Endothelial cell (in vitro differentiated cells): Measurements from ENCODE around the gene ABLIM1. TPM values are rescaled to one million over a fixed set of nuclear protein-coding genes. Genes with fewer than 3 reads are reported as not detected.
A peak's percentile ranks its signal among the peaks of the same experiment; 100 is the strongest.

Source experiments
- DNase-seq: peaks from one replicate; pipeline ENCODE4 v3.0.0; 2021; ENCODE audit warnings: low spot score
- H3K27ac Mint-ChIP-seq: one replicate; pipeline ENCODE4 v1.8.0; 2021; ENCODE audit warnings: mixed read lengths, inconsistent platforms; ENCODE audit not compliant: unreplicated experiment
- H3K27me3 Mint-ChIP-seq: one replicate; pipeline ENCODE4 v1.8.0; 2021; ENCODE audit warnings: mild to moderate bottlenecking, moderate library complexity, mixed read lengths, inconsistent platforms; ENCODE audit not compliant: unreplicated experiment
- H3K36me3 Mint-ChIP-seq: one replicate; pipeline ENCODE4 v1.8.0; 2021; ENCODE audit warnings: mild to moderate bottlenecking, low read depth, mixed read lengths, inconsistent platforms; ENCODE audit not compliant: unreplicated experiment
- H3K4me1 Mint-ChIP-seq: one replicate; pipeline ENCODE4 v1.8.0; 2021; ENCODE audit warnings: mild to moderate bottlenecking, mixed read lengths, inconsistent platforms; ENCODE audit not compliant: unreplicated experiment
- H3K4me3 Mint-ChIP-seq: one replicate; pipeline ENCODE4 v1.8.0; 2021; ENCODE audit warnings: mild to moderate bottlenecking, mixed read lengths, inconsistent platforms; ENCODE audit not compliant: unreplicated experiment
- H3K9me3 Mint-ChIP-seq: one replicate; pipeline ENCODE4 v1.8.0; 2021; ENCODE audit warnings: mixed read lengths, inconsistent platforms; ENCODE audit not compliant: unreplicated experiment
- CTCF ChIP-seq: fragments of 200-600 bp; sonication (generic); IDR thresholded peaks from one replicate; pipeline ENCODE4 v1.5.0; 2021; ENCODE audit warnings: antibody characterized with exemption; ENCODE audit not compliant: unreplicated experiment
- total RNA-seq: library from RNA; stranded (reverse); fragmentation: NEBNext Ultra II Directional; extraction: Animal tissue kit (Norgen Biotek cat#: 25700); gene quantifications from one replicate; pipeline ENCODE4 v1.2.1, GENCODE V29; 2021; ENCODE audit not compliant: unreplicated experiment

ABLIM1 gene
- total RNA-seq, 1 donor from 2014 or later, result 55.9 TPM

GRCh38 chr10:114403541-114404161 is 254.4 kb downstream of the ABLIM1 start:
- H3K27me3 Mint-ChIP-seq, result peaks cover 17% of the 10 kb centered on the region
- H3K36me3 Mint-ChIP-seq, result peaks cover 3% of the 10 kb centered on the region
- peak; percentile 14 for DNase-seq
- H3K27ac Mint-ChIP-seq, result no peak overlapping the region
- H3K9me3 Mint-ChIP-seq, result no peaks in the 10 kb centered on the region
- peaks cover 25% of the 10 kb centered on the region for H3K4me1 Mint-ChIP-seq
- H3K4me3 Mint-ChIP-seq, result peak overlapping the region; percentile 83
- TF ChIP-seq CTCF, result no peak

- no peak for TF ChIP-seq CTCF
- peaks cover 14% of the 10 kb centered on the region for H3K27me3 Mint-ChIP-seq
- H3K4me1 Mint-ChIP-seq, result peaks cover 21% of the 10 kb centered on the region
- DNase-seq, result no peak
- H3K9me3 Mint-ChIP-seq, result no peaks in the 10 kb centered on the region
- peaks cover 3% of the 10 kb centered on the region for H3K36me3 Mint-ChIP-seq
- H3K4me3 Mint-ChIP-seq, result peak overlapping the region; percentile 83
- H3K27ac Mint-ChIP-seq, result no peak overlapping the region
Observed at GRCh38 chr10:114402871-114403540, 255.1 kb downstream of the ABLIM1 start.

GRCh38 chr10:114402233-114402632 is 255.8 kb downstream of the ABLIM1 start:
- TF ChIP-seq CTCF, result no peak
- Mint-ChIP-seq H3K36me3 (no peaks in the 10 kb centered on the region), H3K4me1 (peaks cover 15% of the 10 kb centered on the region), H3K4me3 (no peak overlapping the region), H3K27me3 (peaks cover 14% of the 10 kb centered on the region), H3K27ac (no peak overlapping the region), H3K9me3 (no peaks in the 10 kb centered on the region)
- no peak for DNase-seq

- H3K27me3 Mint-ChIP-seq, result peaks cover 14% of the 10 kb centered on the region
Observed at GRCh38 chr10:114401195-114401791, 256.8 kb downstream of the ABLIM1 start.

More at GRCh38 chr10:114401195-114401791, 256.8 kb downstream of the ABLIM1 start:
- no peak overlapping the region for H3K4me3 Mint-ChIP-seq
- DNase-seq, result no peak
- H3K27ac Mint-ChIP-seq, result no peak overlapping the region
- no peaks in the 10 kb centered on the region for H3K36me3 Mint-ChIP-seq
- no peaks in the 10 kb centered on the region for H3K9me3 Mint-ChIP-seq
- no peak for TF ChIP-seq CTCF
- H3K4me1 Mint-ChIP-seq, result peaks cover 15% of the 10 kb centered on the region
